Spleen (tissue), 11 donors: ENCODE measurements around the gene PRKCB. TPM values are rescaled to one million over a fixed set of nuclear protein-coding genes. Genes with fewer than 3 reads are reported as not detected.

Source experiments
- DNase-seq: peaks from one replicate; pipeline ENCODE4 v3.0.0-alpha.2; 2020
- H3K27ac ChIP-seq, 8 donors: fragments of 200-600 bp; sonication (generic) in 7 of 8; 1 replicate in 4 of 8; 2 replicates in 4 of 8; pipeline versions ENCODE4 v1.5.0 to v1.8.0; 2016 to 2021; ENCODE audit warnings: inconsistent platforms in 4 of 8, mild to moderate bottlenecking in 4 of 8, moderate library complexity in 1 of 8
- H3K27me3 ChIP-seq, 7 donors: fragments of 200-600 bp; sonication (generic) in 6 of 7; replicated peaks in 1 of 7; 1 replicate in 4 of 7; 2 replicates in 3 of 7; pipeline versions ENCODE4 v1.5.0 to v1.8.0; 2016 to 2021; ENCODE audit warnings: inconsistent platforms in 3 of 7, mild to moderate bottlenecking in 1 of 7
- H3K36me3 ChIP-seq, 6 donors: fragments of 200-600 bp; sonication (generic) in 5 of 6; 1 replicate in 4 of 6; 2 replicates in 2 of 6; pipeline versions ENCODE4 v1.5.0 to v1.8.0; 2016 to 2021; ENCODE audit warnings: inconsistent platforms in 2 of 6
- H3K4me1 ChIP-seq, 6 donors: fragments of 200-600 bp; sonication (generic) in 5 of 6; 1 replicate in 3 of 6; 2 replicates in 3 of 6; pipeline versions ENCODE4 v1.5.0 to v1.8.0; 2016 to 2021; ENCODE audit warnings: inconsistent platforms in 3 of 6
- H3K4me3 ChIP-seq, 8 donors: fragments of 200-600 bp; sonication (generic) in 7 of 8; 1 replicate in 4 of 8; 2 replicates in 4 of 8; pipeline versions ENCODE4 v1.5.0 to v1.8.0; 2016 to 2021; ENCODE audit warnings: inconsistent platforms in 4 of 8, mild to moderate bottlenecking in 4 of 8, moderate library complexity in 2 of 8
- H3K9me3 ChIP-seq, 8 donors: fragments of 200-600 bp; sonication (generic) in 7 of 8; 1 replicate in 4 of 8; 2 replicates in 4 of 8; pipeline versions ENCODE4 v1.5.0 to v1.8.0; 2016 to 2021; ENCODE audit warnings: inconsistent platforms in 4 of 8
- POLR2A ChIP-seq, 3 donors: fragments of 450-650 bp; IDR thresholded peaks; one replicate each; pipeline ENCODE4 v1.5.1; 2017; ENCODE audit warnings: antibody characterized with exemption in 3 of 3, mild to moderate bottlenecking in 1 of 3
- POLR2AphosphoS5 ChIP-seq, 3 donors: sonication (generic); formaldehyde crosslinking; IDR thresholded peaks; one replicate each; pipeline ENCODE4 v1.5.1; 2017; ENCODE audit warnings: antibody characterized with exemption in 3 of 3
- WGBS, 5 donors: extraction: QIAGEN DNeasy Blood & Tissue Kit in 3 of 5; methylation state at CpG; one replicate each; pipeline versions ENCODE4 v1.1.5 to v1.1.7; 2013 to 2018; 5-methylcytosine and 5-hydroxymethylcytosine counted together
- intact Hi-C: fragments of 100-400 bp; cut with DNase I; formaldehyde crosslinking; loops from one replicate; pipeline ENCODE4 v1.15.0; 2023; ENCODE audit warnings: low total_unique reads
- polyA plus RNA-seq, 3 donors: library from polyadenylated mRNA; stranded (reverse); fragments of 200-250 nt; gene quantifications; one replicate each; pipeline ENCODE4 v1.2.1, GENCODE V29; 2013
- total RNA-seq, 7 donors: library from RNA; depleted of rRNA in 3 of 7; stranded (reverse); fragments of >200 nt in 3 of 7; fragmentation: NEBNext Ultra II Directional in 4 of 7; extraction: Animal tissue kit (Norgen Biotek cat#: 25700) in 4 of 7; gene quantifications; one replicate each; pipeline versions ENCODE4 v1.1.0 to v1.2.1, GENCODE V29; 2016 to 2021
- TF ChIP-seq, protein P1 (sequence below), 11 experiments: fragments of 200-600 bp in 7 of 11; fragments of 450-650 bp in 4 of 11; sonication (generic) in 4 of 11; IDR thresholded peaks in 8 of 11; conservative IDR thresholded peaks in 3 of 11; 1 replicate in 7 of 11; 2 replicates in 4 of 11; pipeline versions ENCODE4 v1.4.0 to v1.8.0; 2016 to 2021; ENCODE audit warnings: antibody characterized with exemption in 11 of 11, inconsistent platforms in 4 of 11, mild to moderate bottlenecking in 1 of 11
- donor health status: healthy with polysubstance abuse.
- donor health status: DM: no; HTN: no; CAD: no; lungs with moderate emphysema.
- donor health status: DM: no; HTN: no; CAD: no.
- donor health status: Bipolar disorder and iron deficiency.
- donor health status: healthy.
- donor health status: DM: no; HTN: no; CAD: no.
- donor health status: DM: yes; HTN: yes; CAD: no.

The PRKCB gene
- total and polyA plus RNA-seq, 10 donors, result 33.8 to 284 (median 182) TPM

GRCh38 chr16:23847251-23847650, 11.5 kb downstream of the PRKCB start:
- H3K27ac ChIP-seq, result peak overlapping the region in 3 of 8 donors; percentile 55 to 72 (median 63)
- no peak for TF ChIP-seq POLR2AphosphoS5 (IDR thresholded peaks at IDR 0.05)
- TF ChIP-seq, protein P1, sequence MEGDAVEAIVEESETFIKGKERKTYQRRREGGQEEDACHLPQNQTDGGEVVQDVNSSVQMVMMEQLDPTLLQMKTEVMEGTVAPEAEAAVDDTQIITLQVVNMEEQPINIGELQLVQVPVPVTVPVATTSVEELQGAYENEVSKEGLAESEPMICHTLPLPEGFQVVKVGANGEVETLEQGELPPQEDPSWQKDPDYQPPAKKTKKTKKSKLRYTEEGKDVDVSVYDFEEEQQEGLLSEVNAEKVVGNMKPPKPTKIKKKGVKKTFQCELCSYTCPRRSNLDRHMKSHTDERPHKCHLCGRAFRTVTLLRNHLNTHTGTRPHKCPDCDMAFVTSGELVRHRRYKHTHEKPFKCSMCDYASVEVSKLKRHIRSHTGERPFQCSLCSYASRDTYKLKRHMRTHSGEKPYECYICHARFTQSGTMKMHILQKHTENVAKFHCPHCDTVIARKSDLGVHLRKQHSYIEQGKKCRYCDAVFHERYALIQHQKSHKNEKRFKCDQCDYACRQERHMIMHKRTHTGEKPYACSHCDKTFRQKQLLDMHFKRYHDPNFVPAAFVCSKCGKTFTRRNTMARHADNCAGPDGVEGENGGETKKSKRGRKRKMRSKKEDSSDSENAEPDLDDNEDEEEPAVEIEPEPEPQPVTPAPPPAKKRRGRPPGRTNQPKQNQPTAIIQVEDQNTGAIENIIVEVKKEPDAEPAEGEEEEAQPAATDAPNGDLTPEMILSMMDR (IDR thresholded peaks at IDR 0.05 in 8 of 11, conservative IDR thresholded peaks at IDR 0.05 in 3 of 11), result no peak
- TF ChIP-seq POLR2A (IDR thresholded peaks at IDR 0.05), result no peak
- peaks cover 0 to 45% (median 0%) of the 10 kb centered on the region in 6 donors for H3K36me3 ChIP-seq
- no peak for DNase-seq
- peaks cover 31 to 98% (median 72%) of the 10 kb centered on the region in 6 donors for H3K4me1 ChIP-seq
- 57 to 82% (median 61%) methylated on average over 3 of the region's 3 CpGs for WGBS, 5 donors
- no peaks in the 10 kb centered on the region for H3K27me3 ChIP-seq
- no peak overlapping the region for H3K4me3 ChIP-seq
- H3K9me3 ChIP-seq, result peaks cover 0 to 3% (median 0%) of the 10 kb centered on the region in 8 donors
- intact Hi-C loops, result no loop called here

GRCh38 chr16:23847948-23848347, 12.2 kb downstream of the PRKCB start:
- Histone ChIP-seq H3K27ac (peak overlapping the region in 7 of 8 donors; percentile 40 to 72 (median 46)), H3K27me3 (no peaks in the 10 kb centered on the region), H3K36me3 (peaks cover 0 to 40% (median 0%) of the 10 kb centered on the region in 6 donors), H3K4me1 (peaks cover 27 to 98% (median 71%) of the 10 kb centered on the region in 6 donors), H3K9me3 (peaks cover 0 to 3% (median 0%) of the 10 kb centered on the region in 8 donors), H3K4me3 (peak overlapping the region in 1 of 8 donors; percentile 11)
- TF ChIP-seq POLR2AphosphoS5 (IDR thresholded peaks at IDR 0.05), result peak in 1 of 3 donors; percentile 62
- no peak for TF ChIP-seq POLR2A (IDR thresholded peaks at IDR 0.05)
- intact Hi-C loops, result no loop called here
- 42 to 59% (median 47%) methylated on average over 3 of the region's 3 CpGs for whole genome bisulfite sequencing, 5 donors
- DNase-seq, result peak; percentile 81

- Histone ChIP-seq H3K36me3 (peaks cover 0 to 33% (median 0%) of the 10 kb centered on the region in 6 donors), H3K9me3 (peaks cover 0 to 3% (median 0%) of the 10 kb centered on the region in 8 donors), H3K27ac (peak overlapping the region in 6 of 8 donors; percentile 23 to 72 (median 50)), H3K4me3 (peak overlapping the region in 1 of 8 donors; percentile 3), H3K4me1 (peaks cover 27 to 98% (median 71%) of the 10 kb centered on the region in 6 donors), H3K27me3 (no peaks in the 10 kb centered on the region)
- TF ChIP-seq POLR2AphosphoS5 (IDR thresholded peaks at IDR 0.05) (no peak), POLR2A (IDR thresholded peaks at IDR 0.05) (no peak)
- TF ChIP-seq, protein P1 (IDR thresholded peaks at IDR 0.05 in 8 of 11, conservative IDR thresholded peaks at IDR 0.05 in 3 of 11), result no peak
- WGBS, 5 donors, result 48 to 61% (median 51%) methylated on average over 9 of the region's 9 CpGs
- intact Hi-C loops, result no loop called here
- DNase-seq, result no peak
Measured at GRCh38 chr16:23848958-23849357, 13.2 kb downstream of the PRKCB start.

GRCh38 chr16:23852794-23853562, 17.2 kb downstream of the PRKCB start:
- 18 to 44% (median 20%) methylated on average over 5 of the region's 5 CpGs for WGBS, 5 donors
- Histone ChIP-seq H3K27ac (peak overlapping the region in 7 of 8 donors; percentile 35 to 88 (median 76)), H3K4me3 (peak overlapping the region in 1 of 8 donors; percentile 1), H3K9me3 (peaks cover 0 to 3% (median 0%) of the 10 kb centered on the region in 8 donors), H3K27me3 (no peaks in the 10 kb centered on the region), H3K36me3 (no peaks in the 10 kb centered on the region), H3K4me1 (peaks cover 43 to 100% (median 93%) of the 10 kb centered on the region in 6 donors)
- intact Hi-C loops, result no loop called here
- TF ChIP-seq POLR2AphosphoS5 (IDR thresholded peaks at IDR 0.05), result peak in 1 of 3 donors; percentile 41
- TF ChIP-seq, protein P1 (IDR thresholded peaks at IDR 0.05 in 8 of 11, conservative IDR thresholded peaks at IDR 0.05 in 3 of 11), result no peak
- DNase-seq, result no peak
